HG03103 (cell line): ENCODE measurements around the gene MTRF1L.

Experiments
- ATAC-seq: cut with Tn5 transposase; IDR thresholded peaks from one replicate; pipeline ENCODE4 v1.9.1; 2021; ENCODE audit warnings: low read depth; ENCODE audit not compliant: unreplicated experiment

The MTRF1L gene, protein sequence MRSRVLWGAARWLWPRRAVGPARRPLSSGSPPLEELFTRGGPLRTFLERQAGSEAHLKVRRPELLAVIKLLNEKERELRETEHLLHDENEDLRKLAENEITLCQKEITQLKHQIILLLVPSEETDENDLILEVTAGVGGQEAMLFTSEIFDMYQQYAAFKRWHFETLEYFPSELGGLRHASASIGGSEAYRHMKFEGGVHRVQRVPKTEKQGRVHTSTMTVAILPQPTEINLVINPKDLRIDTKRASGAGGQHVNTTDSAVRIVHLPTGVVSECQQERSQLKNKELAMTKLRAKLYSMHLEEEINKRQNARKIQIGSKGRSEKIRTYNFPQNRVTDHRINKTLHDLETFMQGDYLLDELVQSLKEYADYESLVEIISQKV

DNA sequence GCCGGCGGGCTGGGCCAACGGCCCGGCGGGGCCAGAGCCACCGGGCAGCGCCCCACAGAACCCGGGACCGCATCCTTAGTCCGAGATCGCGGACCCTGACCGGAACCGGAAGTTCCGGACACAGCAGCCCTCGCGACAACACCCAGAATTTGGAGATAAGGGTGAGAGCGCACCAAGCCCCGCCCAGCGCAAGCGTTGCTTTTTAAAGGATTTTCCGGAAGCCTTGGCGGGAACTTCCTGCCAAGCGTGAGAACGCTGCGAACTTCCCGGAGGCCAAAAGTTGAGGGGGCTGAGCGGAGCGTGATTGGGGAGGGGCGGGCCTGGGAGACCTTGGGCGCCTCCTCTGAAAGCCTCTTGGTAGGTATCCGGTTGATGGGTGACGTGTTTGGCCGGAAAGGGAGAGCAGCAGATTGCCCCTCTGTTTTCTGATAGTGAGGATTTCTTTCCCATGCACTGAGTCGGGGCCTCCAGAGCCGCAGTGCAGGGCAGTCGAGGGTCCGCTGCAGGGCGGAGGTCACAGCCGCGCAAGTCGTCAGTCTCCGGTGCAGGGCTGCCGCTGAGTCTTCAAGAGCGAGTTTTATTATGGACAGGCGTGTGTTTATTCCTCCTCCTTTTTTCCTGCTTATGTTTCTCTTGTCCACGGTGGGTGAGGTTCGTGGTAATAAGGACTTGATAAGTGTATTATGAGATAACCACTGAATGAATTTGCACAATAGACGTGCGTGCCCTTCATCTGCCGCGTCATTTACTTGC lies at the start of gene MTRF1L:
Gene MTRF1L (minus strand): TSS at position 97 of the 753 bp plus-strand sequence. CDS start 24 bp downstream, at position 73.
- ATAC-seq = peak; percentile 91

DNA sequence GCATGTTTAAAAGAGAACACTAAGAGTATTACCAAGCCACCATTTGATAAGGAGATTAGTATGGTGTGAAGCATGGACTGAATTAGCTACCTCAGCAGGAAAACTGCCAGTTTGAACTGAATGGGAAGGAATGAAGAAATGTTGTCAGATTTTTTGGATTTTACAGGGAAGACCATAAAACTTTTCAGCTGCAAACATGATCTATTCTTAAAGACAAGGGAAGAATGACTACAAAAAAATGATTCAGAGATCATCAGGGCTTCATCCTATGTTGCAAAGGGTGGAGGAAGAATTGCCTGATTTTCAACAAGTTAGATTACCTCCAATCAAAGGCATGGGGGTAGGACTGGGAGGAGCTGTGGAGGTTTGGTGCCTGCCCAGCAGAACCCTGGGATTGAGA lies 49.3 kb upstream of the MTRF1L start:
- no peak for ATAC-seq

DNA sequence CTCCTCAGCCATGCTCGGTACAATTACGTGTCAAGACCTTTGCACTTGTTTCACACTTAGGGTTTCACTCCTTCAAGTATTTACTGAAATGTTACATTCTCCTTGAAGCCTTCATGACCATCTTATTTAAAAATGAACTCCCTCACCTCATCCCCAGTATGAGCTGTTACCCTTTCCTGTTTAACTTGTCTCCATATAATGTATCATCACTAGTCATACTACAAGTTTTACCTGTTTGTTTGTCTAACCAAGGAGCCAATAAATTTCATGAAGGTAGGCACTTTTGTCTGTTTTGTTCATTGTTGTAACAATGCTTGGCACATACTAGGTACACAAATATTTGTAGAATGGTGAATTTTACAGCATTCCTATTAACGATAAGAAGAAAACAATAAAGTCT lies 46.1 kb upstream of the MTRF1L start:
- ATAC-seq = no peak

DNA sequence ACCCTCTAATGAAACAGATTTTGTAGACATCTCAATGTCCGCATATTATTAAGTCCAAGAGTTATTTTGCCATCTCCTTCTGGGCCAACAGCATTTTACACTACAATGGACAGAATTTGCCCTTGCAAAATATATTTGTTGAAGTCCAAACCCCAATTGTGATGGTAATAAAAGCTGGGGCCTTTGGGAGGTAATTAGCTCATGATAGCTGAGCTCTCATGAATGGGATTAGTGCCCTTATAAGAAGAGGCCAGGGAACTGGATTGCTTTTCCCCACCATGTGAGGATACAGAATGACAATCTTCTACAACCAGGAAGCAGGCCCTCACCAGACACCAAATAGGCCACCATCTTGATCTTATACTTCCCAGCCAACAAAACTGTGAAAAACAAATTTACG lies 44.9 kb upstream of the MTRF1L start:
- no peak for ATAC-seq

DNA sequence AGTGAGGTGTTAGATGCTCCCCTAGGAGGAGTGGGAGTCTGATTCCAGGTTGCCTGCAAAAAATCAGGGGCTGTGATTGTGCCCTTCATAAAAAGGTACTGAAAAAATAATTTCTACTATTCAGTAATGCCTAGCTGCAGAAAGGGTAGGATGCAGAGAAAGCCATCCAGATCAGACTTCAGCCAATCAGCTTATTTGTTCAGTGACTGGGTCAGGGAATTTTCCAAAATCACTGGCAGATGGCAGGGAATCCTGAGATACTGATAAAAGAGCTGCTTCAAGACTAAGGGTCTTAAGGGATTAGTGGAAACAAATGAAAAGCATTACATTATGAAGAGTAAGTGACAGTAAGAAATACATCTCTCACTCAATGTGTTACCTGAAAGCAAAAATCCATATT lies 42.8 kb upstream of the MTRF1L start:
- ATAC-seq = no peak

DNA sequence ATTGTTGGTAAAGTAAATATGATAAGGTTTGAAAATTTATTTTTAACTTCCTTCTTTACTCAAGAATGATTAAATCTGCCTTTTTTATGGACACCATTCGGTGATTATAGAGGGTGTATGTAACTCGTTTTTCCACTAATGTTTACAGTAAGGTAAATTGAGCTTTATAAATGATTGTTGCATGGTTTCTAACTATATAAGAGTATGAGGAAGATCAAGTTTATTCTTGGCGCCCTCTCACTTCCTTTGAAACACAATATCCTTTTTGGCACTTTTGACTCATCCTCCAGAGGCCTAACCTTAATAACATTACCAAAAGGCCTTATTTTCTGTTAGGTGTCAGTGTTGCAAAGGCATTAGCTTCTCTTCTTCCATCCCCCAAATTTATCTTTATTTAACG lies 41.8 kb upstream of the MTRF1L start:
- ATAC-seq = no peak

DNA sequence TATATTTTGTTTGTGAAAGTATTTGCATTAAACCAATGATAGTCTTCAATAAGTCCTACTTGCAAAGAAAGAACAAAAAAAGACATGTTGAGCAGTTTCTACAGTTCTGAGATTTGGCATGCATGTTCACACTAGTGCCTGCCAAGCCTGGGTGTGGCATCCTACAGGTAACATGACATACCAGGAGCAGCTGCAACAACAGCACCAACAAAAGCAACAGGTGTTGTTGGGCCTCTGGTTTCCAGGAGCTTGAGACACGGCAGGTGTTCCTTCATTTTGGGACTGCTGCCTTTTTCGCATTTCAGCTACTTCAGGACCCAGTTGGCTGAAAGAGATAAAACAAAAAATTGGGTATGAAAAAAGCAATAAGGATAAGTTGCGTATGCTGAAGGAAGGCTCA lies 41.2 kb upstream of the MTRF1L start:
- no peak for ATAC-seq

DNA sequence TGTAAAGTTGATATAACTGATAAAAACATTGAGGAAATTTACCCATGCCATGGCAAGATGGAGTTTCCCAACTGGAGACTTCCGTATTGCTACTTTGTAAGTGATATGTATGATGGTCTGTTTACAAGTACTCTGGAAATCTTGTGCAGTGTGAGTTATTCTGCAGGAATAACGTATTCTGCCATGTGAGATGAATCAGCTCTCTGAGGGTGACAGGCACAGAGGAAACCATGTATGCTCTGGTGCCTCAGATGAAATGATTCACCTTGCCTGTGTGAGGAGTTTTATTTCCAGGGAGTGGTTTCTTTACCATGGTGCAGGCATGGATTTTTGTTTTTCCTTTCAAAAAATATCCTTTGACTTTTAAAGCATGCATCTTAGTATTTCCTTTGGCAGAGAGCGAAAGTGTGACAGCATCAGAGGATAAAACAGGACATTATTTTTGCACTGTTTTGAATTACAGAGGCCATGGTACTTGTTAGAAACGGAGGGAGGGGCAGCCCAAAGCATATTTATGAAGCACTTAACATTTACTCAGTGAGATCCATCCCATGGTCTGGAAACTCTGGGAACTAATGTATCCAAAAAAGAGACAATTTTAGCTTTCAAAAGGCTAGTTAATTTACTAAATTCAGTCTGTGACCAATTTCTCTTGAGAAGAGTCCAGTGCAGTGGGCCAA lies 36.0 kb upstream of the MTRF1L start:
- ATAC-seq = no peak

DNA sequence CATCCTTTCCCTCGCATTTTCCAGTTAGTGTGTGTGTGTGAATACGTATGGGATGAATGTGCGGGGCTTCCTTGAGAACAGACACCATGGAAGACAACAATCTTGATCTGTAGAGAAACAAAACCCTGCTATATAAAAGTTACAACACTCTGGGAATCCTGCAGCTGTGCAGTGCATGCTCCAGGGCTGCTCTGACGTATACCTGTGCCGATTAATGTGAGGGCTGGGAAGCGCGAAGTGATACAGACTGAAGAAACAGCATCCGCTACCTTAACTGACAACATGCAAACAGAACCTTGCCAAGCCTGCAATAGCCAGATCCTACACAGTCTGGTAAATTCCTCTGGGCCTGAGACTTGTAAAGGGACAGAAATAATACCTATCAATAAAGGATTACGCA lies 31.6 kb upstream of the MTRF1L start:
- no peak for ATAC-seq

DNA sequence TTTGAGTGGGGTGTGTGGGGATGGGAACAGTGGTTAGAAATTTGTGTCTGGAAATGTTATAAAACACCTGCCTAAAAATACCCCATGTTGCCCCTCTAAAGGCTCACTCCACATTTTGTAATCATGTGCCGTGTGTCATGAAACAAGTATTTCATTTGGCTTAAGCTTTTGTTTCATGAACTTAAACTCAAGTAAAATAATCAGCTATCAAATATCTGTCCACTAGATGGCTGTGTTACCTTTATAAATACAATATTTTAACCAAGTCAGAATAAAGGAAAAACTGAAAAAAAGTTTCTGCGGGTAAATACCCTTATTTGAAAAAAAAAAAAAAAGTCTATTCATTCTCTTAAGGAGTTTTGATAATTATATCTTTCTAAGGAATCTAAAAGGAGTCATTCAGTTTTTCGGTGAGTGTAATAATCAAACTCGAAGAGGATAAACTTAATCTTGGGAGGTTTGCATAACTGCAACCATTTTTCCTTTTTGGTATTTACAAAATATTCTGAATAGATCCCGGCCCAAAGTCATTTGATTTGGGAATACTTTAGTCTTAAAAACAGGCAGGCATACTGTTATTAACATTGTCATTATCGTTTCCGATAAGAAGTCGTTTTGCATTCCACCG lies 29.9 kb upstream of the MTRF1L start:
- no peak for ATAC-seq

DNA sequence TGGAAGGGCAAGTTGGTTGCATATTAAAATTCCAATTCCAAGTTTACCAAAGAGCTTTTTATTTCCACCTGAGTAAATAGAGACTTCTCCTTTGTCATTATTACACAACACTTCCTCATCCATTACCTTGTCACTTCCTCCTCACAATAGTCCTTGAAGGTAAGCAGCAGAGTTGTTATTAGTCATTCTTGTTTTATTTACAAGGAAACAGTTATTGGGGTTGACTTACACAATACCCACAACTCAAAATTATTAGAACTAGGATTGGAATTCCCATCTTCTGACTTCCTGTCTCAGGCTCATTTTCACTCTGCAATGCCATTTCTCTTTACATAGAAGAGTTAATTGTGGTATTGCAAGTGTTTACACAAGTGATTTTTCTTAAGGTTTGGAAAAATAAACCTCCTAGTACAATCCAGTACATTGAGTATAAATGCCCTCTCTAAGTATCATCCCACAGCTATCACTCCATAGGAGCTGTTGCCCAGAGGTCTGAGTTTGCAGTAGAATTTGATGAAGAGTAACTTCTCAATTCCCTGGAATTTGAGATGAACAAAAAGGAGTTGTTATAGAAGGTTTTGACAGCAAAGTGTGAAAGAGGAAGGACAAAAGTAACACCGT lies 28.9 kb upstream of the MTRF1L start:
- no peak for ATAC-seq

DNA sequence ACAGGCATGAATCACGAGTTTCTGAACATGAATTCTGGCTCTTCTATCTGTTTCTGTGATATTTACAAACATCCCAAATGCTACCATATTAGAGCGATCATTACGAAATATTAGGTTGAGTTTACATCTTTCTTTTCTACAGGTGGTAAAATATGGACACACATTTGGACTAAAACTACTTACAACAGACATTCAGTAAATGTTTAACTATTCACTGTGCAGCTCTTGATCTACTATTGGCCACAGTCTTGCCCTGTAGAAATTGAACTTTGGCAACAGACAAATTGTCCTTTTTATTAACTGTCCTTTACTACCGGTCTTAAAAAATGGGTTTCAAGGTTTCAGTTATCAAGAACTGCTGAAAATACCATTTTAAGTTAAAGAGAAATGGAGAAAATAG lies 26.5 kb upstream of the MTRF1L start:
- ATAC-seq = no peak

DNA sequence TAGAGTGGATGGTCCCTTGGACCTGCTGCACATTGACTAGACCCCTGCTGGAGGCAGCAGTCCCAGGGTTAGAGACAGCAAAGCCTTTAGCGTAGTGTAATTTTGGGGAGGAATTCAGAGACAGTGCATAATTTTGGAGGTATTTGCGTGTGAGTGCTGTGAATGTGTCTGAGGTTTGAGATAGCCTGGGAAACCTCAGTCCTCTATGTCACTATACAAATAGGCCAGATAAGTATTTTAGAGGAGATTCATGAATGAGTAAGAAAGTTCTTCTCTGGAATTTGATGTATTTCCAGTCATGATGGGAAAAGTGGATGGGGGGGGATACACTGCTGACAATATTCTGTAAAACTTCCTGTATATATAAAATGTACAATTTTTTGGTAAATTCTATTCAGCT lies 25.8 kb upstream of the MTRF1L start:
- ATAC-seq = no peak

DNA sequence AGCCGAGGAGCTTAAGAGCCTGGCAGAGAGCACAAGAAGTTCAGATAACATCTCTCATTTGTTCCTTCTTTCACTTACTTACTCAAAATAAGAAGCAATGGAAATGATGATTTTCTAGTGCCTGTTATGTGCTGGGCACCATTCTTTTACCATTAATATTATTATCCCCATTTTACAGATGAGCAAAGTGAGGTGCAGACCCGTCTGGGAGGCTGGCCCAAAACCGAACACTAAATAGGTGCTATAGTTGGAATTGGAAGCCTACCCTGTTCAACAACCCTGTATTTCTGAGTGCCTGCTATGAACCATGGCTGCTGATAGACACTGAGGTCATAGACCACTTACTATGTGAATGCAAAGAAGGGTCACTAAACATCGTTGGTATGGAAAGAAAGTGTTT lies 25.0 kb upstream of the MTRF1L start:
- no peak for ATAC-seq

DNA sequence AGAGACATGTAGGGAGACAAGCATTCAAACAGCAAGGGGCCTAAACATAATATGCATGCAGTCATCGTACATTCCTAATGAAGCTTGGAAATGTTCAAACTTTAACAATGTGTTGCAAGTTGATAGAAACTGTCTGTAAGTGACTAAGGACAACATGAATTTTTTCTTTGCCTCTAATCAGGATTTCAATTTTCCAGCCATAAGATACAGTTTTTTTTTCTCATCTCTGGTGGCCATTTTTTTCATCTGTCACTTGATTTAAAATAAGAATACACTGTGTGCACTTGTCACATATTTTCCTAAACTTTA lies 22.2 kb upstream of the MTRF1L start:
- no peak for ATAC-seq

DNA sequence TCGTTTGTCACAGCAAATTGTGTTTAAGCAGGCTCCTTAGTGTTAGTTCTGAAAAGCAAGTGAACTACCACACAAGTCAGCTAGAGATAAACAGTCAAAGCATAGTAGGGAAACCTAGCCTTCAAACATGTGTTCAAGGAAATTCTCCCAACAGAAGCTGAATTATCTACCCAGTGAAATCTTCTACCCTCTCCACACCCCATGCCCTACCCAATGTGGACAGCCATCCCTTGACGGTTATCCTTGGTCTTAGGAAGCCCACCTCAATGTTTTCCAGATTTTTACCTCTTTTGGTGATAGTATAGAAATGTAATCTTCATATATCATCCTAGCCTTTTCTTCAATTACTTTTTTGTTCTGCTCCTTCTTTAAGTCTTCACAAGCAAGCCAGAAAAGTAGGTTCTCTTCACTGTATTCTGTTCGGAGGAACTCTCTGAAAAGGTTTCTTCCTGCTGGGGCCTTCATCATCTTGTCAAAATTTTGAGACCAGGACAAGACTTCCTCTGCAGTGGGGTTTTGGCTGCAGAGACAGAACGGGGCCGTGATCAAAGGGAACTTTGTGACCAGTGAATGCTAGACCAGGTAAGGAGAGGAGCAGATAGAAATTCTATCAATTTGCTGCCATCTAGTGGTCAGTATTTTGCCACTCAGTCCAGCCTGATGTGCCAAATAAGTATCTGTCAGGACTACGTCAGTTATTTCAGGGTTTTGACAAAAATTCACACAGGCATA lies 21.6 kb upstream of the MTRF1L start:
- ATAC-seq = peak; percentile 99

DNA sequence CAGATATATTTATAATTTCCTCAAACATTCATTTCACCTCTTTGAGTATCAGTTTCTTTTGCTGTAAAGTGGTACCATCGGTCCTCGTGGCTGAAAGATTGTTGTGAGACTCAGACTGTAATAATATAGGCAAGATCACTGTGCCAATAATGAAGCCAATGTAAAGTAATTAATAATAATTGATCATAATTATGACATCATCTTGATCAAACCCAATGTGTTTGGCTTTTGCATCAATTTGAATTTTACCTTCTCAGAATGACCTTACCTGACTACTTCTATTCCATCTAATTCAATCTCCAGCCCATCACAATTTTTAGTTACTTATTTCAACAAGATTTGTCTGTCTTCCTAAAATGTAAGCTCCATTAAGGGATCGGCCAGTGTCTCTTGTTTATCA lies 15.8 kb upstream of the MTRF1L start:
- ATAC-seq = no peak

DNA sequence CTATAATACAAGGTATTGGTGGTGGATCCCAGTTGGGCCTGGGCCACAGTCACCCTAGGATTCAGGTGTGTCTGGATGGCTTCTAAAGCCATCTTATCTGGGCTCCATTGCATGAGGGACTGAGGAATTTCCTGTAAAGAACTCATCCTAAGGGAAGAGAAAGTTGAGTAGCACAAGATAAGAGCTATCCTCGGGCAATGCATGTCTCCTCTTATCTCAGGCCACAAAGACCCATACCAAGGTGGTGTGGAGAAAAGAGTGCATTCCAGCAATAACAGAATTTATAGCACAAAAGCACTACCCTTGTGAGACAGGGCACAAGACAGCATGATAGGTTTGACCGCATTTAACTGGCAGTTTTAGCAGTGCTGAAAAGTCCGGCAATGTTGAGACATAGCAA lies 14.3 kb upstream of the MTRF1L start:
- ATAC-seq = no peak

DNA sequence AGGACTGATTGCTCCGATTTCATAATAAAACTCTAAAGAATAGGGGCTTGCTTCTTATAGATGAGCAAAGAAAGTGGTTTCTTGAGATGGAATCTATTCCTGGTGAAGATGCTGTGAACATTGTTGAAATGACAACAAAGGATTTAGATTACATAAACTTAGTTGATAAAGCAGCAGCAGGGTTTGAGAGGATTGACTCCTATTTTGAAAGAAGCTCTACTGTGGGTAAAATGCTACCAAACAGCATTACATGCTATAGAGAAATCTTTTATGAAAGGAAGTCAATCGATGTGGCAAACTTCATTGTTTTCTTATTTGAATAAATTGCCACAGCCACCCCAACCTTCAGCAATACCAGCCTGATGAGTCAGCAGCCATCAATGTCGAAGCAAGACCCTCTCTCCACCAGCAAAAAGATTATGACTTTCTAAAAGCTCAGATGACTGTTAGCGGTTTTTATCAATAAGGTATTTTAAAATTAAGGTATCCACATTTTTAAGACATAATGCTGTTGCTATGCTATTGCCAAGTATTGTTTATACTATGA lies 12.7 kb upstream of the MTRF1L start:
- no peak for ATAC-seq

DNA sequence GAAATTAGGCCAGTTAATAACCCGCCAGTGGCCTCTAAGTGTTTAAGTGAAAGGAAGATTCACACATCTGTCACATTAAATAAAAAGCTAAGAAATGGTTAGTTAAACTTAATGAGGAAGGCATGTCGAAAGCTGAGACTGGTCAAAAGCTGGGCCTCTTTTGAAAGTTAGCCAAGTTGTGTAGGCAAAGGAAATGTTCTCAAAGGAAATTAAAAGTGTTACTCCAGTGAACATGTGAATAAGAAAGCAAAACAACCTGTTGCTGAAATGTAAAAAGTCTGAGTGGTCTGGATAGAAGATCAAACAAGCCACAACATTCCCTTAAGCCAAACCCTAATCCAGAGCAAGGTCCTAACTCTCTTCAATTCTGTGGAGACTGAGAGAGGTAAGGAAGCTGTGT lies 10.9 kb upstream of the MTRF1L start:
- no peak for ATAC-seq
